SK-N-MC (cell line): Measurements from ENCODE around the gene NEURL1.

ENCODE experiments used
- DNase-seq: peaks from one replicate; pipeline ENCODE4 v3.0.0-alpha.2; 2011; ENCODE audit warnings: low read depth, low spot score
- H3K27ac ChIP-seq: fragments of 200-600 bp; sonication (generic); 2 replicates; pipeline ENCODE4 v1.5.1; 2016; ENCODE audit warnings: mixed run types
- H3K36me3 ChIP-seq: fragments of 200-600 bp; sonication (generic); 2 replicates; pipeline ENCODE4 v1.6.1; 2017; ENCODE audit warnings: antibody characterized with exemption, low read length, mixed read lengths; ENCODE audit not compliant: insufficient read depth
- H3K4me3 ChIP-seq: fragments of 200-600 bp; sonication (generic); 2 replicates; pipeline ENCODE4 v1.5.1; 2016
- H3K9ac ChIP-seq: fragments of 200-600 bp; sonication (generic); 2 replicates; pipeline ENCODE4 v1.8.0; 2017; ENCODE audit warnings: mixed run types, mixed read lengths; ENCODE audit not compliant: insufficient read length
- H3K9me3 ChIP-seq: fragments of 200-600 bp; sonication (generic); 2 replicates; pipeline ENCODE4 v1.6.1; 2017; ENCODE audit warnings: low read depth, mild to moderate bottlenecking, antibody characterized with exemption, low read length, moderate library complexity, mixed read lengths
- EZH2 ChIP-seq: fragments of 200-600 bp; sonication (generic); IDR thresholded peaks from one replicate; pipeline ENCODE4 v1.6.1; 2017; ENCODE audit warnings: antibody characterized with exemption
- FOXP2 ChIP-seq: optimal IDR thresholded peaks from 2 replicates; pipeline ENCODE3; 2011; ENCODE audit warnings: mild to moderate bottlenecking, moderate library complexity; ENCODE audit not compliant: insufficient read depth; ENCODE audit errors: extremely low read length, control extremely low read depth
- POLR2AphosphoS5 ChIP-seq: IDR thresholded peaks from 2 replicates; pipeline ENCODE4 v1.6.1; 2012; ENCODE audit warnings: mild to moderate bottlenecking, low read depth, low read length, borderline replicate concordance

Gene NEURL1

DNA sequence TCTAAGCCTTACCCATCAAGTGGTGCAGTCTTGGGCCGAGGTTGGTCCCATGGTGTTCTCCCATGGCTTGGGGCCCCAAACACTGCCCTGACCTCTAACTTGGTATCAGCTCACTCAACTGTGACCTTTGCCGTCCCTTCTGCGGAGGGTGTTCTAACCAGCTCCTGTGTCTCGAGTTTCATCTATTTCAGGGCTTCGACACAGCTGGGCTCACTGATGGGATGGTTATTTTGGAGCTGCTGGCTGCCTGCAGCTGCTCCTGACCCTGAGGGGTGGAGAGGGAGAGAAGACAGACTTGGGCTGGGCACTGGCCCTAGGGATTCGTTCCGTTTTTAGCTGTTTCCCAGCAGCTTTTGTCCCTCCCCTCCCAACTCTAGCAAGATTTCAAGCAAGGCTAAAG is 86.9 kb downstream of the NEURL1 start:
- Histone ChIP-seq H3K9ac (no peak overlapping the region), H3K4me3 (no peak overlapping the region), H3K9me3 (no peaks in the 10 kb centered on the region), H3K36me3 (no peaks in the 10 kb centered on the region), H3K27ac (no peak overlapping the region)
- TF ChIP-seq EZH2 (no peak), FOXP2 (no peak), POLR2AphosphoS5 (no peak)
- no peak for DNase-seq

DNA sequence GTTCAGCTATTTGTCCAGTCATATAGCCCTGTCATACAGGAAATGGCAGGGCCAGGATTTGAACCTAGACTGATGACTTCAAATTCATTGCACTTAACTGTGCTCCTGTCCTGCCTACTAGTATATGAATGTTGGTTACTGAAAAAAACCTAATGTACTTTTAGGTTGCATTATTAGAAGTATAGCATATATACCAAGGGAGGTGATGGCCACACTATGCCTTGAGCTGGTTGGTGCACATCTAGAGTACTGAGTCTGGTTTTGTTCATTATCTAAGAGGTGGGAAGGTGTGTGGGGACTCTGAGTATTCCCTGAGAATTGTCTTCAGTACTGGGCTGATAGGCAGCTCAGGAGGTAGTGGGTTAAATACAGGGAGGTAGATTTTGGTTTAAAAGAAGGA is 88.0 kb downstream of the NEURL1 start:
- no peak for DNase-seq
- H3K9me3 ChIP-seq, result no peaks in the 10 kb centered on the region
- H3K9ac ChIP-seq, result no peak overlapping the region
- TF ChIP-seq POLR2AphosphoS5 (no peak), EZH2 (no peak), FOXP2 (no peak)
- H3K36me3 ChIP-seq, result no peaks in the 10 kb centered on the region
- H3K4me3 ChIP-seq, result no peak overlapping the region
- H3K27ac ChIP-seq, result no peak overlapping the region

DNA sequence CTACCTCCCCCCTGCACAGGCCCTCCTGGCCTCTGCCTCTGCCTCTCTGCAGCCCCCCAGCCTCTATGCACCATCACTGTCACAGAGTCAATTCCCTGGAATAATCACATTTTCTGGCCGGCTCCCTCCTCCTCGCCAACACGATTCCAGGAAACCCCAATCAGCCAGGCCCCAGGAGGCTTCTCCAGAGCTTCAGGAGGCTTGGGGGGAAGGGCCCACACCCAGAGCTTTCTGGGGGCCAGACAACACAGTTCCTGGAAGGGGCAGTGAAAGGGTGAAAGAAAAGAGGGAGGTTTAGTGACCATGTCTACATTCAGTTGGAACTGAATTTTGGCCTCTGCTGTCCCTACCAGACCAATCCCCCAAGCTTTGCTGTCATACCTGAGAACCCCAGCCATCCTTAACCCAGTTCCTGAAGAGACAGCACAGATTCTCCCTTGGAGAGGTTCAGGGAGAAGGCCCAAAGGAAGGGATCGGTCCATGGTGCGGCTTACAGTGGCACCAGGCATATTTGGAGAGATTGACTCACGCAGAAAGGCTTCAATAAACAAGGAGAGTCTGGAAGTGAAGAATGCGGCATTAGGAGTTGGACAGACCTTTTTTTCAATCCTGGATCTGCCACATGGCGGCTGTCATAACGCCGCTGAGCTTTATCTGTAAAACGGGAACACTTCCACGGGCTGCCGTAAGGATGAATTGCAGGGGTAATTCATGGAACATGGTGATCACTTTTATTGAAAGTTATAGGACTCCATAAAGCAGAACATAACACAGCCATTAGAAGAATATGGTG is 89.0 kb downstream of the NEURL1 start:
- no peak overlapping the region for H3K9ac ChIP-seq

DNA sequence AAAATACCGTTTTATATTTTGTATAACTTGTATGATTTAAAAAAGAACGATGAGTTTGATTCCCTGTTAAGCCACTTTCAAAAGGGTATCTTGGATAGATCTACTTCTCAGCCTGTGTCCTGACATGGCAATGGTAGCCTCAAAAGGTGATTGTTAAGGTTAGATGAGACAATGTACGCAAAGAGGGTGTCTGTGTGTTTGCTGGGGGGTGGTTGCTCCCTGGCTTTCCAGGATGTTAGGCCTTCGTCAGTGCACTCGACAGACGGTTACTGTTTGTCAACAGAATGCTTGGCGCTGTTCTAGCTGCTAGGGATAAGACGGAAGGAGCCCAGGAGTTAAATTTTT is 90.3 kb downstream of the NEURL1 start:
- TF ChIP-seq FOXP2 (no peak), POLR2AphosphoS5 (no peak), EZH2 (no peak)
- Histone ChIP-seq H3K4me3 (no peak overlapping the region), H3K27ac (no peak overlapping the region), H3K36me3 (no peaks in the 10 kb centered on the region), H3K9me3 (no peaks in the 10 kb centered on the region), H3K9ac (no peak overlapping the region)
- DNase-seq, result no peak

More for the DNA sequence above, 89.0 kb downstream of the NEURL1 start:
- Histone ChIP-seq H3K27ac (no peak overlapping the region), H3K9me3 (no peaks in the 10 kb centered on the region), H3K4me3 (no peak overlapping the region), H3K36me3 (no peaks in the 10 kb centered on the region)
- no peak for DNase-seq
- no peak for TF ChIP-seq FOXP2
- no peak for TF ChIP-seq POLR2AphosphoS5
- no peak for TF ChIP-seq EZH2

DNA sequence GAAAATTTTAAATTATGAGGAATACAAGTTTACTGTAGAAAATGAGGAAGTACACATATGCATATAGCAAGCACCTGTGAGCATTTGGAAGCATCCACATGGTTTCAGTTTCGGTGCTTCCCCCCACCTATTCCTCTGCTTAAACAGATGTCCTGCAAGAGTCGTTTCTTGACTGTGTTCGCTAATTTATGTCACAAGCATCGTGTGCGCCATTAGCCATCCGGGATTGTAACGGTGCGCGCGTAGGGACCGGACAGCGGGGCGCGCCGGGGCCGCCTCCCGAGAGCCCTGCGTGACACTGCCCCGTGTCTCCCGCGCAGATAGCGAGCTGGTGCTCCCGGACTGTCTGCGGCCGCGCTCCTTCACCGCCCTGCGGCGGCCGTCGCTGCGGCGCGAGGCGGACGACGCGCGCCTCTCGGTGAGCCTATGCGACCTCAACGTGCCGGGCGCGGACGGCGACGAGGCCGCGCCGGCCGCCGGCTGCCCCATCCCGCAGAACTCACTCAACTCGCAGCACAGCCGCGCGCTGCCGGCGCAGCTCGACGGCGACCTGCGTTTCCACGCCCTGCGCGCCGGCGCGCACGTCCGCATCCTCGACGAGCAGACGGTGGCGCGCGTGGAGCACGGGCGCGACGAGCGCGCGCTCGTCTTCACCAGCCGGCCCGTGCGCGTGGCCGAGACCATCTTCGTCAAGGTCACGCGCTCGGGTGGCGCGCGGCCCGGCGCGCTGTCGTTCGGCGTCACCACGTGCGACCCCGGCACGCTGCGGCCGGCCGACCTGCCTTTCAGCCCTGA is 90.9 kb downstream of the NEURL1 start:
- Histone ChIP-seq H3K9me3 (no peaks in the 10 kb centered on the region), H3K36me3 (no peaks in the 10 kb centered on the region), H3K4me3 (no peak overlapping the region), H3K27ac (no peak overlapping the region), H3K9ac (no peak overlapping the region)
- DNase-seq, result no peak
- no peak for TF ChIP-seq FOXP2
- TF ChIP-seq POLR2AphosphoS5, result no peak
- no peak for TF ChIP-seq EZH2

DNA sequence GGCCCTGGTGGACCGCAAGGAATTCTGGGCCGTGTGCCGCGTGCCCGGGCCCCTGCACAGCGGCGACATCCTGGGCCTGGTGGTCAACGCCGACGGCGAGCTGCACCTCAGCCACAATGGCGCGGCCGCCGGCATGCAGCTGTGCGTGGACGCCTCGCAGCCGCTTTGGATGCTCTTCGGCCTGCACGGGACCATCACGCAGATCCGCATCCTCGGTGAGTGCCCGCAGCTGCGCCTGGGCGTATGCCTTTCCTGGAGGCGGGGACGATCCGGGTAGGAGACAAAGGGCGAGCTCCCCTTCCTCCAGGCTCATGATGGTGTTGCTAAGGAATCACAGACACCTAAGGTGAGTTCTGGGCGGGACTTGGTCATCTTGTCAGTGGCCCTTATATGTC is 91.5 kb downstream of the NEURL1 start:
- Histone ChIP-seq H3K27ac (no peak overlapping the region), H3K36me3 (no peaks in the 10 kb centered on the region), H3K9ac (no peak overlapping the region), H3K9me3 (no peaks in the 10 kb centered on the region), H3K4me3 (no peak overlapping the region)
- no peak for TF ChIP-seq POLR2AphosphoS5
- TF ChIP-seq EZH2, result no peak
- TF ChIP-seq FOXP2, result no peak
- DNase-seq, result no peak

DNA sequence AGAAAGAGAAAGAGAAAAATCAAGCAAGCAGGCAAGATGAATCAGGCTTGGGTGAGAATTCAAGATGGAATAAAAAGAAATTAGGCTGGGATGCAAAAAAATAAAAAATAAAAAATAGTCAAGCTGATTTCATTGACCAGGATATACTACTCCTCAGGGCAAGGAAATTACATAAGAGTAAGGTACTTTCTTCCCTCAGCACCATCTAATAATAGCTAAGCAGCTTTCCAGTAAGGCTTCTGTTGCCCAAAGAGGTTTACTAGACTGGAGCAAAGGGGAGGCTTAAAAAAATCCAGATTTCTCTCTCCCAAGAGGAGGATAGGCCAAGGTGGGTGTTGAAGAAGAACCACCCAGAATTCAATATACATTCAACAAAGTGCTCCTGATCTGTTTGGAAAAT is 93.6 kb downstream of the NEURL1 start:
- Histone ChIP-seq H3K9me3 (no peaks in the 10 kb centered on the region), H3K36me3 (no peaks in the 10 kb centered on the region), H3K27ac (no peak overlapping the region), H3K9ac (no peak overlapping the region), H3K4me3 (no peak overlapping the region)
- no peak for DNase-seq
- TF ChIP-seq FOXP2, result no peak
- TF ChIP-seq EZH2, result no peak
- no peak for TF ChIP-seq POLR2AphosphoS5

DNA sequence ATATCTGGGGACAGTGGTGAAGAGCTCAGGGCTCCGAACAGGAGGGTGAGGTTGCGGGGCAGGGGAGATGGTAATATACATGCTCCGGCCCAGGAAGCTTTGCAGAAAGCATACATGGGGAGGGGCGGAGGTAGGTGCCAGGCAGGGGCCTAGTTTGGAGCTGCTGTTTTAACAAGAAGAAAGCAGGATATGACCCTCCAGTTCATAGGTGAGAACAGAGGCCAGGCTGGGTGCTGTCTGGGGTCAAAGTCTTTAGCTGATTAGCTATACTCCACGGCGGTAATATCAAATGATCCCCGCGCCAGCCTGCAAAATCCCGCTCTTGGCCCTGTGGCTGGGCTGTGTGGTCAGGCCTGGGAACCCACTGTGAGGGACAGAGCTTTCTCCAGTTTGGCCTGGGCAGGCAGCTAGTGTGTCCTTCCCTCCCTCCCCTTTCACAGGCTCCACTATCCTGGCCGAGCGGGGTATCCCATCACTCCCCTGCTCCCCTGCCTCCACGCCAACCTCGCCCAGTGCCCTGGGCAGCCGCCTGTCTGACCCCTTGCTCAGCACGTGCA is 95.6 kb downstream of the NEURL1 start:
- Histone ChIP-seq H3K9ac (no peak overlapping the region), H3K9me3 (no peaks in the 10 kb centered on the region), H3K27ac (no peak overlapping the region), H3K4me3 (no peak overlapping the region), H3K36me3 (no peaks in the 10 kb centered on the region)
- DNase-seq, result no peak
- TF ChIP-seq POLR2AphosphoS5 (no peak), FOXP2 (no peak), EZH2 (no peak)

DNA sequence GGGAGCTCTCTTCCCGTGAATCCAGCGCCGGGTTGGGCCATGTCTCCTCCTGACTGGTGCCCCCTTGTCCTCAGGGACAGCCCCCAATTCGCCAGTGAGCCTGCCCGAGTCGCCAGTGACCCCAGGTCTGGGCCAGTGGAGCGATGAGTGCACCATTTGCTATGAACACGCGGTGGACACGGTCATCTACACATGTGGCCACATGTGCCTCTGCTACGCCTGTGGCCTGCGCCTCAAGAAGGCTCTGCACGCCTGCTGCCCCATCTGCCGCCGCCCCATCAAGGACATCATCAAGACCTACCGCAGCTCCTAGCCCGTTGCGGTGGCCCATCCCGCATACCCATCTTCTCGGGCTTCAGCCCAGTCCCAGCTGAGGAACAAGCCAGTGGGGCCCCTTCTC is 96.6 kb downstream of the NEURL1 start:
- DNase-seq, result no peak
- no peak overlapping the region for H3K27ac ChIP-seq
- H3K9me3 ChIP-seq, result no peaks in the 10 kb centered on the region
- no peaks in the 10 kb centered on the region for H3K36me3 ChIP-seq
- TF ChIP-seq POLR2AphosphoS5 (no peak), EZH2 (no peak), FOXP2 (no peak)
- H3K4me3 ChIP-seq, result no peak overlapping the region
- H3K9ac ChIP-seq, result no peak overlapping the region
